Measurements from ENCODE around the gene CXorf65. TPM values are rescaled to one million over a fixed set of nuclear protein-coding genes. Genes with fewer than 3 reads are reported as not detected.

The CXorf65 gene
- total RNA-seq, 6 experiments from 2014 or later, result not detected

DNA sequence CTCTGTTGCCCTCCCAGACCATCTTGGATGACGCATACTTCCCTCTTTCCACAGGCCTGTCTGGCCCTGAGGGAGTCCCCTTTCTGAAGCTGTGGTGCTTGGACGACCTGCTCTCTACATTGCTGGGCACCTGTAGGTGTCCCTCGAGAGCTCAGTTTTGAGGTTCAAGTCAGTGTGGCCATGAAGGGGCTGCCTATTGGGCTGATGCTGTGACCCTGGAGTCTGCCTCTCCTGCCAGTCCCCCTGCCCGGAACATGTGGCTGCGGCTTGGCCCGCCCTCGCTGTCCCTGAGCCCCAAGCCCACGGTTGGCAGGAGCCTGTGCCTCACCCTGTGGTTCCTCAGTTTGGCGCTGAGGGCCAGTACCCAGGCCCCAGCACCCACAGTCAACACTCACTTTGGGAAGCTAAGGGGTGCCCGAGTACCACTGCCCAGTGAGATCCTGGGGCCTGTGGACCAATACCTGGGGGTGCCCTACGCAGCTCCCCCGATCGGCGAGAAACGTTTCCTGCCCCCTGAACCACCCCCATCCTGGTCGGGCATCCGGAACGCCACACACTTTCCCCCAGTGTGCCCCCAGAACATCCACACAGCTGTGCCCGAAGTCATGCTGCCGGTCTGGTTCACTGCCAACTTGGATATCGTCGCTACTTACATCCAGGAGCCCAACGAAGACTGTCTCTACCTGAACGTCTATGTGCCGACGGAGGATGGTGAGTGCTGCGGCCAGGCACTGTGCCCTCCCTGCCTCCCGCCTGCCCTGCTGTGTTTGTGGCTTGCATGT, 41.1 kb upstream of the CXorf65 start:
- Mint-ChIP-seq H3K27ac (no peak overlapping the region), H3K27me3 (ENCODE audit: insufficient read depth) (peaks cover 2% of the 10 kb centered on the region), H3K36me3 (ENCODE audit: low read depth) (no peaks in the 10 kb centered on the region; the same call in 1 of the 2 replicates), H3K4me3 (no peak overlapping the region), H3K9me3 (no peaks in the 10 kb centered on the region), H3K4me1 (ENCODE audit: low read depth) (peaks cover 19% of the 10 kb centered on the region)
- DNase-seq, result no peak
- TF ChIP-seq, protein P1, sequence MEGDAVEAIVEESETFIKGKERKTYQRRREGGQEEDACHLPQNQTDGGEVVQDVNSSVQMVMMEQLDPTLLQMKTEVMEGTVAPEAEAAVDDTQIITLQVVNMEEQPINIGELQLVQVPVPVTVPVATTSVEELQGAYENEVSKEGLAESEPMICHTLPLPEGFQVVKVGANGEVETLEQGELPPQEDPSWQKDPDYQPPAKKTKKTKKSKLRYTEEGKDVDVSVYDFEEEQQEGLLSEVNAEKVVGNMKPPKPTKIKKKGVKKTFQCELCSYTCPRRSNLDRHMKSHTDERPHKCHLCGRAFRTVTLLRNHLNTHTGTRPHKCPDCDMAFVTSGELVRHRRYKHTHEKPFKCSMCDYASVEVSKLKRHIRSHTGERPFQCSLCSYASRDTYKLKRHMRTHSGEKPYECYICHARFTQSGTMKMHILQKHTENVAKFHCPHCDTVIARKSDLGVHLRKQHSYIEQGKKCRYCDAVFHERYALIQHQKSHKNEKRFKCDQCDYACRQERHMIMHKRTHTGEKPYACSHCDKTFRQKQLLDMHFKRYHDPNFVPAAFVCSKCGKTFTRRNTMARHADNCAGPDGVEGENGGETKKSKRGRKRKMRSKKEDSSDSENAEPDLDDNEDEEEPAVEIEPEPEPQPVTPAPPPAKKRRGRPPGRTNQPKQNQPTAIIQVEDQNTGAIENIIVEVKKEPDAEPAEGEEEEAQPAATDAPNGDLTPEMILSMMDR (IDR thresholded peaks at IDR 0.05), result no peak; the same call in 1 of the 2 replicates

DNA sequence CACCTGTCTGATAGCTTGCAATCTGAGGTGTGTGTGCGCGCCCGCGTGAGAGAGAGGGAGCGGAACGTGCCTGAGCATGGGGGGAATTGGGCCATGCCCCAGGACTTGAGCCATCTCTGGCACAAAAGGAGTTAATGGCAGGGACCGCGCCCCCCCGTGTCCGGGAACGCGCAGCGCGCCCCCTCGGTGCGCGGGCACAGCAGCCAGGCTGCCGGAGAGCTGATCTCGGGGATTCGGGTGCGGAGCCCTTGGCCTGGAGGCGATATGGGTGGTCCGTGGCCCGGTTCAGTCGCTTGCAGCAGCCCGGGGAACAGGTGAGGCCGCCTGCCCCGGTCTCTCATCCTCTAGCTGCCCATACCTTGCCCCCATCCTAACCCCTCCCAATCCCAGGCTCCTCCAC, 38.1 kb upstream of the CXorf65 start, which contains the start of gene NLGN3:
Gene NLGN3, plus strand, starts transcription at position 191 of the 400 bp plus-strand sequence. CDS start 2,909 bp downstream, outside the sequence.
- no peaks in the 10 kb centered on the region for H3K9me3 Mint-ChIP-seq

DNA sequence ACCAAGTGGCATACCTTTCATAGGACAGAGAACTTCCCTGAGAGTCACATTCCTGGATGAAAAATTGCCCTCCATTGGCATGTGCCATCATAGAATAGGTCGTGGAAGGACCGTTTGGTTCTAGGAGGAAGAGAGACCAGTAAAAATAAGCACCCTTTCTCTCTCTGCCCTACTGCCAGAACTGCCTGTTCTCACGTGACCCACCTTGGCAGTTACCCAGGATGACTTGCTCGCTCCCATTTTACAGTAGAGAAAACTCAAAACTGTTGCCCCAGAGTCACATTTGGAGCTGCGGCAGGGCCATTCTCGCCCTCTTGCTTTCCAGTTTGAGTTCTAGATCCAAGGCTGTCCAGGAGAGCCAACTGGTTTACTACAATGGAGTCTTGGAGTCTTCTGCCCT, 37.0 kb upstream of the CXorf65 start:
- Mint-ChIP-seq H3K4me3 (no peak overlapping the region), H3K36me3 (ENCODE audit: low read depth) (peaks cover 6% of the 10 kb centered on the region), H3K27ac (no peak overlapping the region), H3K9me3 (no peaks in the 10 kb centered on the region), H3K27me3 (ENCODE audit: insufficient read depth) (peaks cover 2% of the 10 kb centered on the region; the same call in 1 of the 2 replicates), H3K4me1 (ENCODE audit: low read depth) (peaks cover 19% of the 10 kb centered on the region)
- DNase-seq, result peak; percentile 7
- TF ChIP-seq, protein P1 (IDR thresholded peaks at IDR 0.05), result no peak

More for the DNA sequence above, 38.1 kb upstream of the CXorf65 start, which contains the start of gene NLGN3:
- DNase-seq, result no peak
- H3K4me1 Mint-ChIP-seq (ENCODE audit: low read depth), result peaks cover 19% of the 10 kb centered on the region
- TF ChIP-seq, protein P1 (IDR thresholded peaks at IDR 0.05), result no peak
- H3K36me3 Mint-ChIP-seq (ENCODE audit: low read depth), result no peaks in the 10 kb centered on the region; the same call in 1 of the 2 replicates
- H3K27ac Mint-ChIP-seq, result no peak within 1 kb of the TSS; the same call in 1 of the 2 replicates
- peaks cover 2% of the 10 kb centered on the region; the same call in 1 of the 2 replicates for H3K27me3 Mint-ChIP-seq (ENCODE audit: insufficient read depth)
- H3K4me3 Mint-ChIP-seq, result 0 out of 2 replicates have a peak within 1 kb of the TSS, but pooled peaks have one; percentile 84

DNA sequence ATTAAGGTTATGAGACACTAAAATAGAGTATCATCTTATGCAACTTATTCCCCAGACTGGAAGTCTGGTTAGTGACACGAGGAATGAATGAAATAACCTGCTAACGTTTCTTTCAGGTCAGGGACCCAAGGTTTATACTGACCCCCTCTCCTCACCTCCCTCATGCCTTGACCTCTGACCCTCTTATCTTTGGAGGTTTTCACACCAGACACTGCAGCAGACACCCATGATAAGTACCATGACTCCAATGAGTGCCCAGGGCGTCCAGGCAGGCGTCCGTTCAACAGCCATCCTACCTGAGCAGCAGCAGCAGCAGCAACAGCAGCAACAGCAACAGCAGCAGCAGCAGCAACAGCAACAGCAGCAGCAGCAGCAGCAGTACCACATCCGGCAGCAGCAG, 33.9 kb upstream of the CXorf65 start:
- H3K4me1 Mint-ChIP-seq (ENCODE audit: low read depth), result peaks cover 7% of the 10 kb centered on the region; the same call in 1 of the 2 replicates
- TF ChIP-seq, protein P1 (IDR thresholded peaks at IDR 0.05), result no peak
- H3K27ac Mint-ChIP-seq, result no peak overlapping the region
- DNase-seq, result no peak
- peaks cover 6% of the 10 kb centered on the region for H3K36me3 Mint-ChIP-seq (ENCODE audit: low read depth)
- H3K9me3 Mint-ChIP-seq, result no peaks in the 10 kb centered on the region
- H3K27me3 Mint-ChIP-seq (ENCODE audit: insufficient read depth), result no peaks in the 10 kb centered on the region; the same call in 1 of the 2 replicates
- no peak overlapping the region for H3K4me3 Mint-ChIP-seq

DNA sequence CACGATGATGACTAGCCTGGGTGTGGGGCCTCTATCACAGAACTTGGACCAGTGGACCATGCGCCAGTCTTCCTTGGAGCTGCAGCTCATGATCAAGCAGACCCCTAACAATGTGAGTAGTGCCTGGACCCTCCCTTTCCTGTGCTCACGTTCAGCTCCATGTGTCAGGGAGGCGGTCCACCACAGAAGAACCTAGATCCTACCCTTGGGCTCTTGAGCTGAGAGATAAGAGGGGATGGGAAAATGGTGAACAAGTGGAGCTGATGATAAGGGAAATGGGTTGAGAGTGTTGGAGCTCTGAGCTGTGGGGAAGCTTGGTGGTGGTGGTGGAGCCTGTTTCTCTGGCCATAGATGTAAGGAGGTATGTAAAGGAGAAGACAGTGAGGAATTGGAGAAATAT, 25.0 kb upstream of the CXorf65 start:
- DNase-seq, result no peak
- H3K27ac Mint-ChIP-seq, result peak overlapping the region; percentile 42; the same call in 1 of the 2 replicates
- H3K4me3 Mint-ChIP-seq, result no peak overlapping the region
- TF ChIP-seq, protein P1 (IDR thresholded peaks at IDR 0.05), result no peak
- peaks cover 13% of the 10 kb centered on the region for H3K36me3 Mint-ChIP-seq (ENCODE audit: low read depth)
- peaks cover 1% of the 10 kb centered on the region; the same call in 1 of the 2 replicates for H3K27me3 Mint-ChIP-seq (ENCODE audit: insufficient read depth)
- H3K4me1 Mint-ChIP-seq (ENCODE audit: low read depth), result peaks cover 20% of the 10 kb centered on the region
- H3K9me3 Mint-ChIP-seq, result no peaks in the 10 kb centered on the region
